Calu3 (cell line): Measurements from ENCODE around the gene DPYD. TPM values are rescaled to one million over a fixed set of nuclear protein-coding genes. Genes with fewer than 3 reads are reported as not detected.

Experiments used
- Bru-seq: library from RNA; stranded (reverse); fragments of 400-500 nt; gene quantifications from one replicate; lab custom pipeline; 2021; lab: Mats Ljungman, UMichigan
- BruChase-seq, 2 experiments: library from RNA; stranded (reverse); fragments of 400-500 nt; gene quantifications; one replicate each; lab custom pipeline; 2021; lab: Mats Ljungman, UMichigan
- BruUV-seq: library from RNA; stranded (reverse); fragments of 400-500 nt; replicated peaks from 2 replicates; lab custom pipeline; 2021; lab: Mats Ljungman, UMichigan
- CTCF ChIA-PET: fragments of 300-600 bp; sonication (Branson Sonifier 250); formaldehyde crosslinking; loops from one replicate; lab custom pipeline; 2022; ENCODE audit warnings: antibody characterized with exemption; lab: Charles Lee
- DNase-seq: peaks from one replicate; pipeline ENCODE4 v3.0.0; 2022
- H3K27ac Mint-ChIP-seq: one replicate; pipeline ENCODE4 v1.8.0; 2022; ENCODE audit warnings: mixed read lengths; ENCODE audit not compliant: unreplicated experiment
- H3K27me3 Mint-ChIP-seq: one replicate; pipeline ENCODE4 v1.8.0; 2022; ENCODE audit warnings: mixed read lengths; ENCODE audit not compliant: unreplicated experiment
- H3K36me3 Mint-ChIP-seq: one replicate; pipeline ENCODE4 v1.8.0; 2022; ENCODE audit warnings: mild to moderate bottlenecking, moderate library complexity, mixed read lengths; ENCODE audit not compliant: insufficient read depth, unreplicated experiment
- H3K4me1 Mint-ChIP-seq: one replicate; pipeline ENCODE4 v1.8.0; 2022; ENCODE audit warnings: mild to moderate bottlenecking, low read depth, mixed read lengths; ENCODE audit not compliant: unreplicated experiment
- H3K4me3 Mint-ChIP-seq: one replicate; pipeline ENCODE4 v1.8.0; 2022; ENCODE audit warnings: mild to moderate bottlenecking, low read depth, moderate library complexity, mixed read lengths; ENCODE audit not compliant: unreplicated experiment
- H3K9me3 Mint-ChIP-seq: one replicate; pipeline ENCODE4 v1.8.0; 2022; ENCODE audit warnings: low read depth, mixed read lengths; ENCODE audit not compliant: unreplicated experiment
- CTCF ChIP-seq: fragments of 200-600 bp; IDR thresholded peaks from one replicate; pipeline ENCODE4 v1.8.0; 2022; ENCODE audit warnings: antibody characterized with exemption; ENCODE audit not compliant: unreplicated experiment
- intact Hi-C: fragments of 100-400 bp; cut with micrococcal nuclease; formaldehyde crosslinking; loops from one replicate; pipeline ENCODE4 v1.10.0; 2022; ENCODE audit not compliant: unreplicated experiment
- long read RNA-seq: library from polyadenylated mRNA; stranded (forward); transcript quantifications from one replicate; pipeline ENCODE4 v2.0.0, GENCODE V29; 2022
- total RNA-seq: library from RNA; stranded (reverse); gene quantifications from 2 replicates; pipeline ENCODE4 v1.2.3, GENCODE V29; 2022

Gene DPYD
- total RNA-seq (15.6 and 18.8 TPM in 2 replicates), Bru-seq, nascent RNA (percentile 63 among the genes with signal in this experiment), BruChase-seq, experiment 1, labeled RNA remaining after a 6-hour chase (percentile 44 among the genes with signal in this experiment), BruChase-seq, experiment 2, labeled RNA remaining after a 2-hour chase (percentile 43 among the genes with signal in this experiment)
- long read RNA-seq, full-length matches to known transcripts, result 18 of 32 reads
- long read RNA-seq, partial matches to known transcripts, result 2 of 32 reads
- long read RNA-seq, other reads (novel, unspliced or antisense), result 12 of 32 reads

GRCh38 chr1:97920832-97921571 lies at the start of gene DPYD:
DPYD (minus strand) TSS chr1:97921034; CDS start chr1:97920922, 112 bp downstream.
- Mint-ChIP-seq H3K4me3 (peak within 1 kb of the TSS; percentile 92), H3K4me1 (peaks cover 24% of the 10 kb centered on the region), H3K36me3 (peaks cover 24% of the 10 kb centered on the region), H3K9me3 (no peaks in the 10 kb centered on the region), H3K27ac (peak within 1 kb of the TSS; percentile 57), H3K27me3 (no peaks in the 10 kb centered on the region)
- intact Hi-C loops, result no loop called here
- CTCF ChIA-PET, result interaction anchor here (0.6 to 1.7 kb wide), 2 partner anchors 8 to 14 kb away, joined by 3 to 4 read pairs; no protein-coding TSS in a partner anchor
- BruUV-seq, result no TSS peak
- TF ChIP-seq CTCF, result no peak
- peak; percentile 88 for DNase-seq

- no peak for DNase-seq
- no TSS peak for BruUV-seq
- CTCF ChIA-PET, result no interaction called here
- Mint-ChIP-seq H3K4me3 (no peak overlapping the region), H3K4me1 (no peaks in the 10 kb centered on the region), H3K27ac (no peak overlapping the region), H3K36me3 (no peaks in the 10 kb centered on the region), H3K27me3 (no peaks in the 10 kb centered on the region), H3K9me3 (no peaks in the 10 kb centered on the region)
- intact Hi-C loops, result no loop called here
- no peak for TF ChIP-seq CTCF
These were observed 39.6 kb upstream of the DPYD start for GRCh38 chr1:97960470-97960869.

DNA sequence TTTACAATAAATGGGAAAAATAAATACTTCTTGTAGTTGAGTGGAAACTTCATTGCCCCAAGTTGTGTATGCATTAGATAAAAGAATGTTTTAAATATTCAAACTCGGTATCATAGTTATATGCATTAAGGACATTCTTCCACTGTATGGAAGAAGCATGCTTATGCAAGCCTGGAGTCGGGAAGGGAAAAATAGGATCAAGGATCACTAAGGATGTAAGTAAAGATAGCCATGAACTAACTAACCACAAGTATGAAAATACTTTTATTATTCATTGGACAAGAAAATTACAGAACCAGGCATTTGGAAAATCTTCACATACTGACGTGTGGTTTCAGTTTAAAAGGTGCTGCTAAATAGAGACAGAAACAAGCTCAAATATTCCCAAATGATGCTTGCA lies 26.9 kb upstream of the DPYD start:
- H3K27me3 Mint-ChIP-seq, result no peaks in the 10 kb centered on the region
- H3K27ac Mint-ChIP-seq, result no peak overlapping the region
- no peak for DNase-seq
- no peaks in the 10 kb centered on the region for H3K9me3 Mint-ChIP-seq
- no peaks in the 10 kb centered on the region for H3K36me3 Mint-ChIP-seq
- no peak for TF ChIP-seq CTCF
- intact Hi-C loops, result no loop called here
- CTCF ChIA-PET, result no interaction called here
- no peak overlapping the region for H3K4me3 Mint-ChIP-seq
- BruUV-seq, result no TSS peak
- peaks cover 17% of the 10 kb centered on the region for H3K4me1 Mint-ChIP-seq

- TF ChIP-seq CTCF, result no peak
- CTCF ChIA-PET, result interaction anchor here (0.6 kb wide), 1 partner anchor 22 kb away, joined by 9 read pairs; no protein-coding TSS in a partner anchor
These were observed 22.5 kb upstream of the DPYD start for GRCh38 chr1:97943354-97943753.

More at GRCh38 chr1:97943354-97943753, 22.5 kb upstream of the DPYD start:
- Mint-ChIP-seq H3K4me1 (peaks cover 42% of the 10 kb centered on the region), H3K9me3 (no peaks in the 10 kb centered on the region), H3K27ac (peak overlapping the region; percentile 86), H3K4me3 (peak overlapping the region; percentile 52), H3K27me3 (no peaks in the 10 kb centered on the region), H3K36me3 (no peaks in the 10 kb centered on the region)
- DNase-seq, result peak; percentile 17
- intact Hi-C loops, result no loop called here
- BruUV-seq, result no TSS peak
